H1 (cell line): ENCODE measurements around the gene DCTD. TPM values are rescaled to one million over a fixed set of nuclear protein-coding genes. Genes with fewer than 3 reads are reported as not detected.

ENCODE experiments used
- CTCF ChIA-PET: fragments of 300-600 bp; sonication (Branson Sonifier 250); formaldehyde crosslinking; loops from one replicate; lab custom pipeline; 2021; ENCODE audit not compliant: partially characterized antibody; lab: Charles Lee
- POLR2A ChIA-PET: fragments of 300-600 bp; sonication (Branson Sonifier 250); formaldehyde crosslinking; loops from one replicate; lab custom pipeline; 2021; ENCODE audit warnings: inconsistent platforms; ENCODE audit not compliant: partially characterized antibody; lab: Charles Lee
- DNase-seq, 2 experiments: peaks; one replicate each; pipeline versions ENCODE4 v3.0.0 to v3.0.0-alpha.2; 2010 to 2022; ENCODE audit warnings: low spot score in 2 of 2, low read depth in 1 of 2, mixed read lengths in 1 of 2
- FAIRE-seq: peaks from 2 replicates; lab custom pipeline; 2011; peaks lifted over from hg19 to GRCh38; lab: Jason Lieb, UNC
- H2AFZ ChIP-seq: 2 replicates; pipeline ENCODE4 v1.8.1; 2012; ENCODE audit warnings: low read length, inconsistent platforms
- H2AK5ac ChIP-seq: 2 replicates; pipeline ENCODE4 v1.6.1; 2013; ENCODE audit warnings: low read depth, low read length
- H2BK120ac ChIP-seq: replicated peaks from 2 replicates; pipeline ENCODE3; 2013; ENCODE audit warnings: low read depth, low read length, inconsistent platforms
- H2BK12ac ChIP-seq: 2 replicates; pipeline ENCODE4 v1.6.1; 2013; ENCODE audit warnings: low read depth, low read length
- H2BK15ac ChIP-seq: 2 replicates; pipeline ENCODE4 v1.6.1; 2013; ENCODE audit warnings: low read length
- H2BK20ac ChIP-seq: 2 replicates; pipeline ENCODE4 v1.6.1; 2013; ENCODE audit warnings: low read length
- H2BK5ac ChIP-seq: 2 replicates; pipeline ENCODE4 v1.6.1; 2013; ENCODE audit warnings: low read depth, low read length
- H3K14ac ChIP-seq: 2 replicates; pipeline ENCODE4 v1.6.1; 2013; ENCODE audit warnings: inconsistent platforms; ENCODE audit not compliant: insufficient read length
- H3K18ac ChIP-seq: 2 replicates; pipeline ENCODE4 v1.6.1; 2013; ENCODE audit warnings: low read length; ENCODE audit errors: extremely low read depth
- H3K23ac ChIP-seq: 2 replicates; pipeline ENCODE4 v1.6.1; 2013; ENCODE audit warnings: inconsistent platforms; ENCODE audit not compliant: insufficient read length
- H3K23me2 ChIP-seq: 2 replicates; pipeline ENCODE4 v1.6.1; 2013; ENCODE audit warnings: low read depth, low read length
- H3K27ac ChIP-seq: 2 replicates; pipeline ENCODE4 v1.6.1; 2011; ENCODE audit warnings: low read depth, low read length, inconsistent platforms
- H3K27me3 ChIP-seq, 4 experiments: replicated peaks in 1 of 4; 1 replicate in 1 of 4; 2 replicates in 3 of 4; pipeline versions ENCODE4 v1.6.1 to v1.8.1; 2011 to 2013; ENCODE audit warnings: low read length in 3 of 4, mild to moderate bottlenecking in 3 of 4, inconsistent platforms in 2 of 4, mixed read lengths in 2 of 4, moderate library complexity in 1 of 4; ENCODE audit not compliant: control insufficient read depth in 3 of 4, insufficient read depth in 3 of 4; ENCODE audit errors: extremely low read depth in 1 of 4
- H3K36me3 ChIP-seq, 4 experiments: 2 replicates each; pipeline versions ENCODE4 v1.6.1 to v1.8.1; 2011 to 2013; ENCODE audit warnings: mild to moderate bottlenecking in 4 of 4, low read length in 3 of 4, moderate library complexity in 2 of 4, control low read depth in 1 of 4, inconsistent platforms in 1 of 4; ENCODE audit not compliant: insufficient read depth in 4 of 4, control insufficient read depth in 2 of 4
- H3K4ac ChIP-seq: replicated peaks from 2 replicates; pipeline ENCODE3; 2013; ENCODE audit warnings: low read length, low read depth, mixed read lengths, inconsistent platforms; ENCODE audit not compliant: insufficient read length
- H3K4me1 ChIP-seq, 4 experiments: replicated peaks in 1 of 4; 1 replicate in 1 of 4; 2 replicates in 3 of 4; pipeline versions ENCODE4 v1.6.1 to v1.8.1; 2011 to 2013; ENCODE audit warnings: low read length in 3 of 4, inconsistent platforms in 2 of 4, mixed read lengths in 1 of 4; ENCODE audit not compliant: insufficient read depth in 4 of 4, control insufficient read depth in 3 of 4
- H3K4me2 ChIP-seq, 2 experiments: 2 replicates each; pipeline versions ENCODE4 v1.6.1 to v1.8.1; 2011 to 2013; ENCODE audit warnings: low read depth in 2 of 2, low read length in 2 of 2, control low read depth in 1 of 2, inconsistent platforms in 1 of 2, mild to moderate bottlenecking in 1 of 2; ENCODE audit not compliant: insufficient read depth in 1 of 2
- H3K4me3 ChIP-seq, 4 experiments: fragments of 200-600, 300-600 bp in 1 of 4; sonication (generic), shearing (Covaris generic), sonication (Bioruptor Twin) in 1 of 4; 2 replicates each; pipeline versions ENCODE4 v1.5.1 to v1.8.1; 2011 to 2016; ENCODE audit warnings: low read length in 4 of 4, low read depth in 3 of 4, control low read depth in 2 of 4, inconsistent platforms in 2 of 4, mild to moderate bottlenecking in 2 of 4, mixed read lengths in 1 of 4, moderate library complexity in 1 of 4; ENCODE audit not compliant: insufficient read depth in 2 of 4; ENCODE audit errors: extremely low read depth in 1 of 4
- H3K56ac ChIP-seq: replicated peaks from 2 replicates; pipeline ENCODE3; 2013; ENCODE audit warnings: low read depth, mild to moderate bottlenecking, mixed read lengths, low read length, inconsistent platforms; ENCODE audit not compliant: insufficient read length
- H3K79me1 ChIP-seq: 2 replicates; pipeline ENCODE4 v1.6.1; 2013; ENCODE audit warnings: low read depth, low read length, control low read depth
- H3K79me2 ChIP-seq, 2 experiments: 2 replicates each; pipeline versions ENCODE4 v1.6.1 to v1.8.1; 2012 to 2013; ENCODE audit warnings: low read length in 2 of 2, mild to moderate bottlenecking in 2 of 2, inconsistent platforms in 1 of 2; ENCODE audit not compliant: insufficient read depth in 2 of 2, control insufficient read depth in 1 of 2
- H3K9ac ChIP-seq, 4 experiments: replicated peaks in 1 of 4; 1 replicate in 1 of 4; 2 replicates in 3 of 4; pipeline versions ENCODE4 v1.6.1 to v1.8.1; 2011 to 2013; ENCODE audit warnings: low read depth in 3 of 4, low read length in 3 of 4, control low read depth in 2 of 4, mild to moderate bottlenecking in 2 of 4, moderate library complexity in 2 of 4, inconsistent platforms in 1 of 4; ENCODE audit errors: extremely low read depth in 1 of 4
- H3K9me3 ChIP-seq, 2 experiments: 2 replicates each; pipeline versions ENCODE4 v1.6.1 to v1.8.1; 2012 to 2013; ENCODE audit warnings: mild to moderate bottlenecking in 2 of 2, moderate library complexity in 2 of 2, control low read depth in 1 of 2, inconsistent platforms in 1 of 2, low read depth in 1 of 2, low read length in 1 of 2, mixed read lengths in 1 of 2; ENCODE audit not compliant: insufficient read depth in 2 of 2
- H4K20me1 ChIP-seq, 2 experiments: replicated peaks in 1 of 2; 2 replicates each; pipeline versions ENCODE3 to v1.8.1; 2011 to 2013; ENCODE audit warnings: inconsistent platforms in 2 of 2, low read length in 2 of 2, mild to moderate bottlenecking in 1 of 2; ENCODE audit not compliant: insufficient read depth in 2 of 2, control insufficient read depth in 1 of 2
- H4K5ac ChIP-seq: 2 replicates; pipeline ENCODE4 v1.6.1; 2013; ENCODE audit warnings: low read length, low read depth, mixed read lengths, inconsistent platforms; ENCODE audit not compliant: insufficient read length
- H4K8ac ChIP-seq: 2 replicates; pipeline ENCODE4 v1.8.0; 2013; ENCODE audit warnings: mild to moderate bottlenecking, moderate library complexity, low read length, inconsistent platforms; ENCODE audit not compliant: insufficient read depth; ENCODE audit errors: extremely low read depth
- H4K91ac ChIP-seq: replicated peaks from 2 replicates; pipeline ENCODE3; 2013; ENCODE audit warnings: low read length, mixed read lengths, inconsistent platforms; ENCODE audit not compliant: insufficient read length
- ASH2L ChIP-seq: fragments of 200-600, 300-600 bp; sonication (generic); IDR thresholded peaks from one replicate; pipeline ENCODE4 v1.7.1; 2017; ENCODE audit warnings: low read length
- E2F6 ChIP-seq: IDR thresholded peaks from 2 replicates; pipeline ENCODE4 v1.6.1; 2012; ENCODE audit warnings: inconsistent platforms
- EZH2 ChIP-seq: fragments of 200-600 bp; sonication (generic); IDR thresholded peaks from 2 replicates; pipeline ENCODE4 v1.7.1; 2012; ENCODE audit warnings: low read depth, mild to moderate bottlenecking, moderate library complexity, low read length, inconsistent platforms; ENCODE audit not compliant: severe bottlenecking
- GABPA ChIP-seq: IDR thresholded peaks from 2 replicates; pipeline ENCODE4 v1.6.1; 2011; ENCODE audit warnings: mild to moderate bottlenecking, low read length, moderate library complexity, borderline replicate concordance; ENCODE audit not compliant: insufficient read depth
- JUN ChIP-seq: IDR thresholded peaks from 2 replicates; pipeline ENCODE4 v1.6.1; 2011; ENCODE audit warnings: low read depth, mild to moderate bottlenecking, improper control_type of control experiment, low read length
- KDM5A ChIP-seq: fragments of 200-600 bp; IDR thresholded peaks from 2 replicates; pipeline ENCODE4 v1.7.1; 2012; ENCODE audit warnings: mild to moderate bottlenecking, low read length, inconsistent platforms, mixed read lengths
- MAFK ChIP-seq: IDR thresholded peaks from 2 replicates; pipeline ENCODE4 v1.6.1; 2012; ENCODE audit warnings: low read depth, mild to moderate bottlenecking, improper control_type of control experiment, low read length
- POLR2A ChIP-seq, 2 experiments: IDR thresholded peaks; 1 replicate in 1 of 2; 2 replicates in 1 of 2; pipeline ENCODE4 v1.6.1; 2011; ENCODE audit warnings: low read depth in 2 of 2, low read length in 2 of 2, mild to moderate bottlenecking in 2 of 2; ENCODE audit errors: control extremely low read depth in 1 of 2
- POLR2AphosphoS5 ChIP-seq: IDR thresholded peaks from 2 replicates; pipeline ENCODE4 v1.6.1; 2011; ENCODE audit warnings: low read depth, low read length
- SAP30 ChIP-seq: fragments of 300-600 bp; sonication (generic); IDR thresholded peaks from 2 replicates; pipeline ENCODE4 v1.7.1; 2012; ENCODE audit warnings: low read length, moderate library complexity, mild to moderate bottlenecking, inconsistent platforms; ENCODE audit not compliant: insufficient read depth, insufficient replicate concordance
- SP4 ChIP-seq: IDR thresholded peaks from 2 replicates; pipeline ENCODE4 v1.6.1; 2012; ENCODE audit warnings: low read length, inconsistent platforms
- SRF ChIP-seq: IDR thresholded peaks from 2 replicates; pipeline ENCODE4 v1.6.1; 2011; ENCODE audit warnings: mild to moderate bottlenecking, low read depth, low read length, moderate library complexity
- TAF7 ChIP-seq: optimal IDR thresholded peaks from 2 replicates; pipeline ENCODE3; 2011; ENCODE audit warnings: low read depth, mild to moderate bottlenecking, inconsistent platforms, low read length, moderate library complexity, borderline replicate concordance
- TBP ChIP-seq: IDR thresholded peaks from 2 replicates; pipeline ENCODE4 v1.6.1; 2011; ENCODE audit warnings: low read depth, low read length, improper control_type of control experiment
- WGBS, 2 experiments: shearing (Covaris generic) in 1 of 2; methylation state at CpG; one replicate each; pipeline versions ENCODE4 v1.1.6 to v1.1.7; 2013 to 2015; ENCODE audit warnings: low lambda C conversion rate in 2 of 2, mixed read lengths in 2 of 2, inconsistent platforms in 1 of 2, low coverage in 1 of 2, missing lambda C conversion rate in 1 of 2; ENCODE audit not compliant: insufficient replicate concordance in 2 of 2, insufficient coverage in 1 of 2, insufficient read length in 1 of 2; ENCODE audit errors: extremely low coverage in 1 of 2, missing lambda C conversion rate in 1 of 2; 5-methylcytosine and 5-hydroxymethylcytosine counted together
- polyA plus RNA-seq, 7 experiments: library from polyadenylated mRNA; depleted of rRNA in 3 of 7; stranded (reverse) in 5 of 7; unstranded in 2 of 7; fragments of >200 nt in 5 of 7; fragments of 200-250 nt in 2 of 7; gene quantifications; 1 replicate in 5 of 7; 2 replicates in 1 of 7; 4 replicates in 1 of 7; pipeline versions ENCODE4 v1.2.1 to v1.2.3, GENCODE V29; 2011 to 2013; ENCODE audit warnings: missing spikeins in 2 of 7, mixed read lengths in 2 of 7
- total RNA-seq: library from RNA; stranded (reverse); fragmentation: NEBNext Ultra II Directional; extraction: Animal tissue kit (Norgen Biotek cat#: 25700); gene quantifications from 2 replicates; pipeline ENCODE4 v1.2.1, GENCODE V29; 2021

The DCTD gene
- total and polyA plus RNA-seq, 2 of the 8 experiments (the other 6 are each of a cell fraction or from before 2014, with no cell fraction given), result 60.2 to 69.5 TPM

- H3K4me2 ChIP-seq, result no peak overlapping the region
- H3K4ac ChIP-seq, result no peak overlapping the region
- no peak overlapping the region for H4K5ac ChIP-seq
- no peak overlapping the region for H2BK20ac ChIP-seq
- H2BK5ac ChIP-seq, result no peak overlapping the region
- no peak overlapping the region for H3K9ac ChIP-seq
- peaks cover 0 to 7% (median 1%) of the 10 kb centered on the region in 4 experiments; a peak in 1 of 7 replicates for H3K4me1 ChIP-seq
- no peak overlapping the region for H2AFZ ChIP-seq
- no peak overlapping the region for H4K8ac ChIP-seq
- H3K79me1 ChIP-seq, result no peaks in the 10 kb centered on the region
- no peaks in the 10 kb centered on the region for H4K20me1 ChIP-seq
- FAIRE-seq (no peak), DNase-seq (no peak)
- no peak overlapping the region for H3K27ac ChIP-seq
- H2AK5ac ChIP-seq, result no peak overlapping the region
- H3K23me2 ChIP-seq, result no peaks in the 10 kb centered on the region
- H3K79me2 ChIP-seq, result no peaks in the 10 kb centered on the region
- H3K23ac ChIP-seq, result no peak overlapping the region
- ChIA-PET POLR2A (no interaction called here), CTCF (interaction anchor here (0.6 to 1.4 kb wide), 3 partner anchors 11 to 406 kb away, joined by 3 to 4 read pairs (median 3); no protein-coding TSS in a partner anchor)
- no peaks in the 10 kb centered on the region for H3K36me3 ChIP-seq
- H4K91ac ChIP-seq, result no peak overlapping the region
- H3K56ac ChIP-seq, result no peak overlapping the region
- no peak overlapping the region for H2BK120ac ChIP-seq
- WGBS, 2 experiments, result 94% methylated on average over 8 of the region's 8 CpGs; no CpG with 5 or more reads in 1 of the 2 experiments
- H3K27me3 ChIP-seq, result no peaks in the 10 kb centered on the region
- H3K4me3 ChIP-seq, result no peak overlapping the region
- no peak overlapping the region for H2BK15ac ChIP-seq
- no peak overlapping the region for H2BK12ac ChIP-seq
- H3K9me3 ChIP-seq, result peaks cover 0 to 3% of the 10 kb centered on the region in 2 experiments; a peak in 2 of 4 replicates
- no peak overlapping the region for H3K14ac ChIP-seq
- H3K18ac ChIP-seq, result no peak overlapping the region; the same call in 1 of the 2 replicates
- TF ChIP-seq TAF7 (no peak), JUN (no peak), GABPA (no peak), KDM5A (no peak), POLR2AphosphoS5 (no peak), EZH2 (no peak), SAP30 (no peak), TBP (no peak), E2F6 (no peak), SRF (no peak), SP4 (no peak), MAFK (no peak), ASH2L (no peak), POLR2A (IDR thresholded peaks at IDR 0.05; ENCODE audit: control extremely low read depth in 1 of 2, low read depth in 2 of 2, low read length in 2 of 2) (no peak)
Measured at GRCh38 chr4:182854466-182854865, 62.7 kb downstream of the DCTD start.
